SJSA1 (cell line): Measurements from ENCODE around the gene DHRS13. TPM values are rescaled to one million over a fixed set of nuclear protein-coding genes. Genes with fewer than 3 reads are reported as not detected.
A peak's percentile ranks its signal among the peaks of the same experiment; 100 is the strongest.
"Not testable (repeated sequence)": the region's sequence is repeated elsewhere in the genome, so short reads cannot be mapped to it uniquely, and the experiment has no call there.

Source experiments
- DNase-seq, 2 experiments: peaks; one replicate each; pipeline ENCODE4 v3.0.0-alpha.2; 2015 to 2020; ENCODE audit warnings: low spot score in 2 of 2, low read depth in 1 of 2
- H3K27ac ChIP-seq: fragments of 250-450 bp; sonication (Bioruptor Pico); 2 replicates; pipeline ENCODE4 v1.5.1; 2020; ENCODE audit warnings: mild to moderate bottlenecking, moderate library complexity
- H3K27me3 ChIP-seq: fragments of 250-450 bp; sonication (Bioruptor Pico); replicated peaks from 2 replicates; pipeline ENCODE4 v1.5.1; 2020; ENCODE audit warnings: mild to moderate bottlenecking, moderate library complexity
- H3K36me3 ChIP-seq: fragments of 250-450 bp; sonication (Bioruptor Pico); 2 replicates; pipeline ENCODE4 v1.5.1; 2020; ENCODE audit warnings: mild to moderate bottlenecking
- H3K4me1 ChIP-seq: fragments of 250-450 bp; sonication (Bioruptor Pico); replicated peaks from 2 replicates; pipeline ENCODE4 v1.6.1; 2021; ENCODE audit warnings: mild to moderate bottlenecking
- H3K4me3 ChIP-seq: fragments of 250-450 bp; sonication (Bioruptor Pico); 2 replicates; pipeline ENCODE4 v1.5.1; 2020; ENCODE audit warnings: mild to moderate bottlenecking
- H3K9me3 ChIP-seq: fragments of 250-450 bp; sonication (Bioruptor Pico); replicated peaks from 2 replicates; pipeline ENCODE4 v1.5.1; 2020; ENCODE audit warnings: mild to moderate bottlenecking
- total RNA-seq: library from RNA; depleted of rRNA; stranded (reverse); fragments of >200 nt; shearing (Covaris generic); gene quantifications from 2 replicates; pipeline ENCODE4 v1.2.3, GENCODE V29; 2014

The DHRS13 gene
- total RNA-seq, 1 experiment from 2014 or later = 11.7 TPM

DNA sequence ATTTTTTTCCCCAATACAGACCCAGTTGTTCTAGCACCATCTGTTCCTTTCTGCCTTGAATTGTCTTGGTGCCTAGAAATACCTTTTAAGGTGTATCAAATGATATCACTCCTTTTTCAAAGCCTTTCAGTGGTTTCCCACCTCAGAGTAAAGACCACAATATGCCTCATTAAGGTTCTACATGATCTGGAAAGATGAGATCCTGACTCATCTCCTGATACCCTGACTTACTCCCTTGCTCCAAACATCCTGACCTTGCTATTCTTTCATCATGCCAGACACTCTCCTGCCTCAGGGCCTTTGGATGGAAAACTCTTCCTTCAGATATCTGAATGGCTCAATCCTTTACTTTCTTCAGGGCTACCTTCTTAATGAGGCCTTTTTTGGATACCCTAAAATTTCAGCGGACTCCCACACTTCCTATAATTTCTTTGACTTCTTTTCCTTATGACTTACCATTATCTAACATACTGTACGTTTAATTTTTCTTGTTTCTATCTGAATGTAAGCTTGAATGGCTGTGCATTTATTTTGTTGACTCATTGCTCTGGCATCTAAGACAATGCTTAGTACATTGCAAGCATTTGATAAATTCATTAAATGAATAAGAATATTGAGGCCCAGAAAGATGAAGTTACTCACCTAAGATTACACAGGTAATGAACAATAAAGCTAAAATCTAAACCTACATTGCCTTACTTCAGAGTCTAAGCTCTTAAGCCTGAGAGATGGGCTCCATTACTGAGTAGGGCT is 24.5 kb downstream of the DHRS13 start:
- H3K36me3 ChIP-seq = peaks cover 13% of the 10 kb centered on the region
- H3K9me3 ChIP-seq = no peaks in the 10 kb centered on the region
- no peak overlapping the region for H3K4me3 ChIP-seq
- H3K4me1 ChIP-seq = 0 out of 2 replicates have a peak, but pooled peaks cover 5% of the 10 kb centered on the region
- no peak for DNase-seq
- H3K27me3 ChIP-seq = no peaks in the 10 kb centered on the region
- no peak overlapping the region for H3K27ac ChIP-seq

DNA sequence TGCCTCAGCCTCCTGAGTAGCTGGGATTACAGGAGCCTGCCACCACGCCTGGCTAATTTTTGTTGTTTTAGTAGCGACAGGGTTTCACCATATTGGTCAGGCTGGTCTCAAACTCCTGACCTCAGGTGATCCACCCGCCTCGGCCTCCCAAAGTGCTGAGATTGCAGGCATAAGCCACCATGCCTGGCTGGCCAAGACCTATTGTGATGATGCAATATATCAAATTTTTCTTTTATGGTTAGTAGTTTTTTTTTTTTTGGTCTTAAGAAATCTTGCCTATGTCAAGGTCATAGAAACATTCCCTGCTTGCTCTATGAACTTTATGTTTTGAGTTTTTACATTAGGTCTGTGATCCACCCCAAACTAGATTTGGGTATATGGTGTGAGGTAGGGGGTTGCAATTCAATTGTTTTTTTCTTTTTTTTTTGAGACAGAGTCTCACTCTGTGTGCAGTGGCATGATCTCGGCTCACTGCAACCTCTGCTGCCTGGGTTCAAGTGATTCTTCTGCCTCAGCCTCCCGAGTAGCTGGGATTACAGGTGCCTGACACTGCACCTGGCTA is 25.6 kb downstream of the DHRS13 start:
- not testable (repeated sequence) for H3K36me3 ChIP-seq, H3K27me3 ChIP-seq, DNase-seq, H3K4me1 ChIP-seq, H3K4me3 ChIP-seq, H3K9me3 ChIP-seq, H3K27ac ChIP-seq

GRCh38 chr17:28875848-28876550 is 26.9 kb downstream of the DHRS13 start:
- peaks cover 10% of the 10 kb centered on the region for H3K36me3 ChIP-seq
- no peak overlapping the region for H3K27ac ChIP-seq
- H3K27me3 ChIP-seq = no peaks in the 10 kb centered on the region
- H3K4me3 ChIP-seq = no peak overlapping the region
- no peaks in the 10 kb centered on the region for H3K9me3 ChIP-seq
- 0 out of 2 replicates have a peak, but pooled peaks cover 5% of the 10 kb centered on the region for H3K4me1 ChIP-seq
- no peak for DNase-seq

DNA sequence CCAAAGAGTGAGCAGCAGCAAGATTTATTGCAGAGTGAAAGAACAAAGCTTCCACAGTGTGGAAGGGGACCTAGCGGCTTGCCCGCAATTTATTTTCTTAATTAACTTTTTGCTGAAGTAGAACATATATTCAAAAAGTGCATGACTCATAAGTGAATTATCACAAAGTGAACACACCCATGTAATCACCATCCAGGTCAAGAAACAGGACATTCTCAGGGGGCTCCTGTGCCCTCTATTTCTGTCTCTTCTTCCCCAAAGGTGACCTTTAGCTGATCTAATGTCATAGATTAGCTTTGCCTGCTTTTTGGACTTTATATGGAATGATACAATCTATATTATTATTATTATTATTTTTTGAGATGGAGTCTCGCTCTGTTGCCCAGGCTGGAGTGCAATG is 28.1 kb downstream of the DHRS13 start:
- H3K4me3 ChIP-seq = no peak overlapping the region
- no peaks in the 10 kb centered on the region for H3K36me3 ChIP-seq
- no peaks in the 10 kb centered on the region for H3K9me3 ChIP-seq
- no peak overlapping the region for H3K27ac ChIP-seq
- no peak for DNase-seq
- H3K27me3 ChIP-seq = no peaks in the 10 kb centered on the region
- 0 out of 2 replicates have a peak, but pooled peaks cover 5% of the 10 kb centered on the region for H3K4me1 ChIP-seq

DNA sequence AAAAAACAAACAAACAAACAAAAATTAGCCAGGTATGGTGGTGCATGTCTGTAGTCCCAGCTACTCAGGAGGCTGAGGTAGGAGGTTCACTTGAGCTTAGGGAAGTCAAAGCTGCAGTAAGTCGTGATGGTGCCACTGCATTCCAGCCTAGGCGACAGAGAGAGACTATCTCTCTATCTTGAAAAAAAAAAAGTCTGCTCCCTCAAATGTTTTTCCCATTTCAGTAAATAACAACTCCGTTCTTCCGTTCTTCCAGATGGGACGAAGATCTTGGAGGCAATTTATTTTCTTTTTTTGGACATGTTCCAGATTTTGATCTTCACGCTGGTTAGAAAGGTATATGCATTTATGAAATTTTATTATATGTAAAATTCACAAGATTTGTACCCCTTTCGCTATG is 29.0 kb downstream of the DHRS13 start:
- DNase-seq = no peak
- H3K27ac ChIP-seq = no peak overlapping the region
- H3K27me3 ChIP-seq = no peaks in the 10 kb centered on the region
- no peaks in the 10 kb centered on the region for H3K9me3 ChIP-seq
- no peaks in the 10 kb centered on the region for H3K36me3 ChIP-seq
- no peak overlapping the region for H3K4me3 ChIP-seq
- H3K4me1 ChIP-seq = 0 out of 2 replicates have a peak, but pooled peaks cover 5% of the 10 kb centered on the region

DNA sequence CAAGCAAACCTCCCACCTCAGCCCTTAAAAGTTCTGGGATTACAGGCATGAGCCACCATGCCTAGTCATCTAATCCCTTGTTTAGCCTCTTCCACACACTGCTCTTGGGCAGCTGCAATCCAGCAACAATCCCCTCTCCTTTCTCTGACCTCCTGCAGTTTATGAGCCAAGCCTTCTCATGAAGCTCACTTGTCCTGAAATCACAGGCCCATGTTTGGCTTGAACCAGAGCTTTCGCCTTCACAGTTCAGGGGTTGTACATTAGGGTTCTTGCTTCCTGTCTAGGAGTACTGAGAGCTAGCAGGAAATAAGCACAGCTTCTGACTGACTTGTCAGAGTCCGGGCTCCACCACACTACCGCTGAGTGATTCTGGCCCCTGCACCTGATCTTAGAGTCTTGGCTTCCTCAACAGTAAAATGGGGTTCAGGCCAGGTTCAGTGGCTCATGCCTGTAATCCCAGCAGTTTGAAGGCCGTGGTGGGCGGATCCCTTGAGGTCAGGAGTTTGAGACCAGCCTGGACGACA is 31.8 kb downstream of the DHRS13 start:
- H3K36me3 ChIP-seq = no peaks in the 10 kb centered on the region
- H3K9me3 ChIP-seq = no peaks in the 10 kb centered on the region
- H3K27ac ChIP-seq = no peak overlapping the region
- no peaks in the 10 kb centered on the region for H3K27me3 ChIP-seq
- no peak for DNase-seq
- peaks cover 2% of the 10 kb centered on the region for H3K4me1 ChIP-seq
- no peak overlapping the region for H3K4me3 ChIP-seq

DNA sequence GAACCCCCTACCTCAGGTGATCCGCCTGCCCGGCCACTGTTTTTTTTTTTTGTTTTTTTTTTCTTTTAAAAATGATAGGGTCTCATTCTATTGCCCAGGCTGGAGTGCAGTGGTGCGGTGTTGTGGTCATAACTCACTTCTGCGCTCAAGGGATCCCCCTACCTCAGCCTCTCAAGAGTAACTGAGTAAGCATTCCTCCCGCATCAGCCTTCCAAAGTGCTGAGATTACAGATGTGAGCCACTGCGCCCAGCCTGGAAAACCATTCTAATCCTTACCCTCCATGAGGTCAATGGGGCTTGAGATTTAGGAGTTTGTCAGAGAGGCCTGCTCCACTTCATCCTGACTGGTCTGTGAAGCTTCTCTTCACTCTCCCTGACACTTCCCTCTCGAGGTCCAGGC is 35.6 kb downstream of the DHRS13 start:
- Histone ChIP-seq H3K4me3 (no peak overlapping the region), H3K9me3 (no peaks in the 10 kb centered on the region), H3K4me1 (peaks cover 13% of the 10 kb centered on the region), H3K36me3 (no peaks in the 10 kb centered on the region; the same call in 1 of the 2 replicates), H3K27me3 (no peaks in the 10 kb centered on the region), H3K27ac (no peak overlapping the region)
- no peak for DNase-seq

DNA sequence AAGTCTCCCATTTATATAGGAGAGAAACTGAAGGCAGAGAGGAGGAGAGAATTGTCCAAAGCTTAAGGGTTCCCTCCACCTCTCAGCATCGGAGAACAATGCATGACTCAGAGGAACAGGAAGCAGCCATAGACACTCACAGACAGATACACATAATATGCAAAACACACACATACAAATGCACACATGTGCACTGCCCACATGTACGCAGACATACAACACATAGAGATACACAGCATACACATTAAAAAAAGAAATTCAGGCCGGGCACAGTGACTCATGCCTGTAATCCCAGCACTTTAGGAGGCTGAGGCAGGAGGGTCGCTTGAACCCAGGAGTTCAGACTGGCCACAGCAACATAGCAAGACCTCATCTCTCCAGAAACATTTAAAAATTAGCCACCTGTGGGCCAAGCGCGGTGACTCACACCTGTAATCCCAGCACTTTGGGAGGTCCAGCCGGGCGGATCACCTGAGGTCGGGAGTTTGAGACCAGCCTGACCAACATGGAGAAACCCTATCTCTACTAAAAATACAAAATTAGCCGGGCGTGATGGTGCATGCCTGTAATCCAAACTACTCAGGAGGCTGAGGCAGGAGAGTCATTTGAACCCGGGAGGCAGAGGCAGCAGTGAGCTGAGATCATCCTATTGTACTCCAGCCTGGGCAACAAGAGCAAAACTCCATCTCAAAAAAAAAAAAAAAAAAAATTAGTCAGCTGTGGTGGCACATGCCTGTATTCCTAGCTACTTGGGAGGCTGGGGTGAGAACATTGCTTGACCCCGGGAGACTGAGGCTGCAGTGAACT is 36.7 kb downstream of the DHRS13 start:
- Histone ChIP-seq H3K9me3 (no peaks in the 10 kb centered on the region), H3K27ac (peak overlapping the region; percentile 22; the same call in 1 of the 2 replicates), H3K36me3 (peaks cover 5% of the 10 kb centered on the region; the same call in 1 of the 2 replicates), H3K4me1 (peaks cover 13% of the 10 kb centered on the region), H3K4me3 (no peak overlapping the region), H3K27me3 (no peaks in the 10 kb centered on the region)
- DNase-seq = peak in 1 of 2 experiments; percentile 51

DNA sequence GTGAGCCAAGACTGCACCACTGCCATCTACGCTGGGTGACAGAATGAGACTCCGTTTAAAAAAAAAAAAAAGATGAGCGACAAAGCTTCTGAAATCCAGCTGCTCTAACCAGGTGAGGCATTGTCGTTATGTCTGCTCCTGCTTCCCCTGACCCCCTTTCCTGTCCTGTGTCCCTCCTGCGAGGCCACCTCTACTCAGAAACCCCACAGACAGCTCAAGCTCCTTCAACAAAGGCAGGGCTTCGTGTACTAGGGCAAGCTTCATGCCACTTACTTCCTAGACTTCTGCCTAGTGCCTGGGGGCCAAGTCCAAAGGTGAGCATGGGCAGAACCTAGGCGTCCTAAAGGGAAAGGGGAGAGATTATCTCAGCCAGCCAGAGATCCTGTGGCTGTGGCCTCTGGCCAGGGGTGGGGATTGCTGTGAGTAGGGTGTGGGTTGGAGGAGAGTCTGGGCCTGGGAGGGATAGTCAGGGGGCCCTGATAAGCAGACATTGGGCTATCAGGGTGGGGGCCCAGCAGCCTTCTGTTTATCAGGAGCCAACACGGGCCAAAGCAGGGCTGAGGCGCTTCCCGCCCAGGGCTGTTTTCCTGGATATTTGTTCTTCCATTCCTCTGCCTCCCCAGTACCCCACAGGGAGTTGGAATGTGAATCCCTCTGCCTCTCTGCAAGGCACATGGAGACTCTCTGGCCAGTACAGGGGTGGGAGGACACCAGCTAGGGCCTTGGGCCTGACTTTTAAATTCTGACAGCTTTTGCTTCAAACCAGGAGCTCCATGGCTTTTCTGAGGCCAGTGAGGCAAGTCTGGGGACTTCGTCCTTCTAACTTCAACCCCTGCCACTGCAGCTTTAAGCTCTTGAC is 37.7 kb downstream of the DHRS13 start:
- DNase-seq = no peak
- Histone ChIP-seq H3K27ac (peak overlapping the region; percentile 22; the same call in 1 of the 2 replicates), H3K4me3 (no peak overlapping the region), H3K9me3 (no peaks in the 10 kb centered on the region), H3K4me1 (peaks cover 13% of the 10 kb centered on the region), H3K27me3 (no peaks in the 10 kb centered on the region), H3K36me3 (peaks cover 11% of the 10 kb centered on the region)

GRCh38 chr17:28863953-28864352 is 38.9 kb downstream of the DHRS13 start:
- Histone ChIP-seq H3K27ac (no peak overlapping the region), H3K4me3 (no peak overlapping the region), H3K4me1 (peaks cover 13% of the 10 kb centered on the region)

DNA sequence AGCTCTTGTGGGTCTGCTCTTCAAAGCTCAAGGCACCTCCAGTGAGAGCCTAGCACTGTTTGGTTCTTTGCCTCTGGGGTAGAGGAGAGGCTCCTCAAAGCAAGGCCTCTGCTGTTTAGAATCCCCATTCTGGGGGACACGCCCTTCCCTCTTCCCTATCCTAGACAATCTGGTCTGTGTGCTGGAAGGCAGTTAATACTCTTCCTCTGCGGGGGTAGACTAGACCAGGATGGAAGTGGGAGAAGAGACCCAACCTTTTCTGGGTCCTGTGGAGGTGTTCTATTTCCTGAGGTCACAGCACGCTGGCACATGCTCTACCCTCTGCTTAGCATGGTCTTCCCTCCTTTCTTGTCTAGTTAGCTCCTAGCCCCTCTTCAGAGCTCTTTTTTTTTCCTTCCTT is 40.3 kb downstream of the DHRS13 start:
- Histone ChIP-seq H3K9me3 (no peaks in the 10 kb centered on the region), H3K27ac (no peak overlapping the region), H3K4me3 (no peak overlapping the region), H3K4me1 (peaks cover 13% of the 10 kb centered on the region), H3K36me3 (peaks cover 36% of the 10 kb centered on the region), H3K27me3 (no peaks in the 10 kb centered on the region)
- DNase-seq = no peak

More at GRCh38 chr17:28863953-28864352, 38.9 kb downstream of the DHRS13 start:
- peaks cover 22% of the 10 kb centered on the region for H3K36me3 ChIP-seq
- DNase-seq = no peak
- H3K9me3 ChIP-seq = no peaks in the 10 kb centered on the region
- H3K27me3 ChIP-seq = no peaks in the 10 kb centered on the region

DNA sequence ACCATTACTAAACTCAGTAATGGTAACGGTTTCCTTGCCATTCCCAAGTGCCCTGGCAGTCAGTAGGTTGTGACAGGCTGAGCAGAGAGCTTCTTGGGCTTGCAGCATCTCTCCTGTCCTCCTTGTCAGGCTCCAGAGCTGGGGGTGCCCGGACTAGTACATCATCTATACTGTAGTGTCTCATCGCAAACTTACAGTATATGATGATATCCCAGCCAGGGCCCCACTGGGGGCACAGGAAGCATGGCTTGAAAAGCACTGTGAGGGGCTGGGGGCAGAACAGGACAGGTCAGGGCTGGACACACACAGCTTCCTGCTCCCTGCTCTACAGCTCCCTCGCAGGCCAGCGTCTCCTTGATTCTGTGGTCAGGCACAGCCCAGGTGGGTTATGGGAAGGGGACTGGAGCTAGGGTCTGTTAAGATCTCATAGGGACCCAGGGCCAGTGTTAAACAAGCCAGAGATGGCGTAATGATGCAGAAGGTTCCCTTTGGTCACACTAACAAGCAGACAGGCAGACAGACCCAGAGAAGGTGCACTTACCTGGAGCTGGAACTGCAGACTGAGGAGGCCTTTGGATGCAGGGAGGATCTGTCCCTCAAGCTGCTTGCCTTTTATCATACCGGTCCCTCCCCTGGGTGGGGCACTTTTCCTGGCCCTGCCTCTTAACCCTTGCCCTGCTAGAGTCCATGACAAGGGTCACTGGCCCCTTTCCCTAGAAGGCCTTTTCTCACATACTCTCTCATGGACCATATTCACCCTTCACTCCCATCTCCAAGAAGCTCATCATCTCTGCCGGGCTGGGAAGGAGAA is 41.3 kb downstream of the DHRS13 start:
- no peaks in the 10 kb centered on the region for H3K9me3 ChIP-seq

More for the DNA sequence above, 41.3 kb downstream of the DHRS13 start:
- Histone ChIP-seq H3K27me3 (no peaks in the 10 kb centered on the region), H3K36me3 (peaks cover 45% of the 10 kb centered on the region), H3K27ac (no peak overlapping the region), H3K4me3 (no peak overlapping the region), H3K4me1 (peaks cover 13% of the 10 kb centered on the region)
- no peak for DNase-seq
